ENCODE results near the gene GTSF1L.
A peak's percentile ranks its signal among the peaks of the same experiment; 100 is the strongest.

Gene GTSF1L

GRCh38 chr20:43744966-43745730, 18.3 kb upstream of the GTSF1L start:
- DNase-seq = no peak

- no peak for DNase-seq
Measured at GRCh38 chr20:43744151-43744611, 17.4 kb upstream of the GTSF1L start.

DNA sequence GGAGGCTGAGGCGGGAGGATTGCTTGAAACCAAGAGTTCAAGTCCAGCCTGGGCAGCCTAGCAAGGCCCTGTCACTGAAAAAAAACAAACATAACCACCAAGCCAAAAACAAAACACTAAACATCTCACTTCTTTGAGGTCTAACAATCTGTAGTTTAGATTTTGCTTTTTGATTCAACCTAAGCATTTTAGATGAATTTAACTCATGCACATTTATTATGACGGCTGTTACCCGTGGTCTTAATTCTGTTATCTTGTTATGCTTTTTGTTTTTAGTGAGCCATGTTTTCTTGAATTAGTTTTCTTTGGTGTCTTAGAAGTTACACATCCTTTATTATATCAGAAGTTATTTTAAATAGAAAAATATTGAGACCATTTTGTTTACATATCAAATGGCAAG, 13.8 kb upstream of the GTSF1L start:
- no peak for DNase-seq

- DNase-seq = no peak
Measured at GRCh38 chr20:43739148-43739749, 12.4 kb upstream of the GTSF1L start.

GRCh38 chr20:43737925-43738324, 11.1 kb upstream of the GTSF1L start:
- no peak for DNase-seq

- DNase-seq = peak; percentile 37
Measured at GRCh38 chr20:43736588-43737158, 9.9 kb upstream of the GTSF1L start.

DNA sequence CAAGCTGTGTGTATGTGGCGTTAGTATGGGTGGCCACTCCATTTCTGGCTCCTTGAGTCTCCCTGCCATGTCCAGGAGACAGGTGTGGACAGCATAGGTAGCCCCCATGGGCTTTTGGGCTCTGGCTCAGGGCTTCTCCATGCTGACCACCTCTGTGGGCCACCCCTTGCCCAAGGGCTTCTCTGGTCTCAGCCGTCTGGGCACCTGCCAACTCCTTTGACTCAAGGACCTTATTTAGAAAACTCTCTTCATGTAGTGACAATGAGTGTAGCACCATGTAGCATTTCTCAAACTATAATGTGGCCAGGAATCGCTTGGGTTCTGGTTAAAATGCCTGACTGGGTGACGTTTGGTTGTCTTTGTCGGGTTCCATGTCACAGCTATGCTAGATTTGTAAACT, 5.1 kb upstream of the GTSF1L start:
- DNase-seq = no peak

DNA sequence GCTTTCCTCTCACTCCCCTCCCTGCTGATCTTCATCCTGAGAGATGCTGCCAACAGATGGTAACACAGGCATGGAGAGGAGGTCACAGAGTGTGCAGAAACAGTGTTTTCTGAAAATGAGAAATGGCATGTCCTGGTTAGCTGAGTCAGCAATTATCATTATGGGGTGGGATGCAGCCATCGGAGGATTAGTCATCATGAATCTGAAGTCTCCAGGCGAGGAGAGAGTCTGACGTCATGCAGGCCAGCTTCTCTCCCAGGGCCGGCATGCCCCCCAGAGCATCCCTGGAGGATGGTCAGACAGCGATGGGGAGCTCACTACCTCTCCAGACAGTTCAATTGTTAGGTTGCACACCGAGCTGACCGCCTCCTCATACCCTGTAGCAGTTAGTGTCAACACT, 4.7 kb upstream of the GTSF1L start:
- no peak for DNase-seq

GRCh38 chr20:43728686-43729255, 2.0 kb upstream of the GTSF1L start:
- DNase-seq = no peak

GRCh38 chr20:43727980-43728590, 1.3 kb upstream of the GTSF1L start:
- peak; percentile 62 for DNase-seq

- no peak for DNase-seq
Measured at GRCh38 chr20:43726333-43726732, 469 bp downstream of the GTSF1L start.

GRCh38 chr20:43725666-43726065, 1.1 kb downstream of the GTSF1L start:
- no peak for DNase-seq

DNA sequence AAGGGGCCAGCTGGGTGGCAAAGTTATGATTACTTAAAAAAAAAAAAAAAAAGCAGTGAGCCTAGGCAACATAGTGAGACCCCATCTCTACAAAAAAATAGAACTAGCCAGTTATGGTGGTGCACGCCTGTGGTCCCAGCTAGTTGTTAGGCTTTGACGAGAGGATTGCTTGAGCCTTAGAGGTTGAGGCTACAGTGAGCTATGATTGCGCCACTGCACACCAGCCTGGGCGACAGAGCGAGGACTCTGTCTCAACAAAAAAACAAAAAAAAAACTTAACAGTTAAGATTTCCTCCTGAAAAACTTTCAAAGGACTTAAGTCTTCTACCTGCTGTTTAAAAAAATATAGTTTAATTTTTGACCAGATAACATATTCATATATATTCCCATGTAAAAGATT, 2.4 kb downstream of the GTSF1L start:
- DNase-seq = no peak

DNA sequence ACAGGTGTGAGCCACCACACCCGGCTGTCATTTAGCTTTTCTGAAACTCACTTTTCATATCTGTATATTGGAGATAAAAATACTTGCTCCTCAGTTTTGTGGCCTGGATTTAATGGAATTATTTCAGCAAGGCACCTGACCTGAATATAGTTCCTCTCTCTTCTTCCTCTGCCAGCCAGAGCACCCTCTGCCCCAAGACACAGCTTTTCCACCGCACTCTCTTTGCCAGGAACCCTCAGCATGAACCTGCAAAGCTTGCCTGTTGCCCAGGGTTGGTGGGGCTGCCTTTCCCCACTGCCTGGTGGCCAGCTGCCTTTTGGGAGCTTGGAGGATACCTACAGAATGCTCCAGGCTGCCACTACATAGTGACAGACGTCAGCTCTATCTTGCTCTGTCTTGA, 3.1 kb downstream of the GTSF1L start:
- DNase-seq = no peak

DNA sequence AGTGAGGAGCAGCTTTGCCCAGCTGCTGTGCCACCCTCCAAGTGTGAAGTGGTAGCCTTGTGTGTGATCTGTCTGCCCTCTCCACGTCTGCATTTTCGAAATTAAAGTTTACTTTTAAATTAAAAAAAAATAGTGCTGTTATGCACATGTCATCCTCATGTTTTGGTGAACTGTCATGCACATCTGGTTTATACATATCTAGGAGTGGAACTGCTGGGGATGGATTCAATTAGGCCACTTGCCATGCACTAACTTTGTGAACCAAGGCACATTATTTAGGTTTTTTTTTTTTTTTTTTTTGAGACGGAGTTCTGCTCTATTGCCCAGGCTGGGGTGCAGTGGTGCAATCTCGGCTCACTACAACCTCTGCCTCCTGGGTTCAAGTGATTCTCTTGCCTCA, 3.6 kb downstream of the GTSF1L start:
- DNase-seq = no peak

DNA sequence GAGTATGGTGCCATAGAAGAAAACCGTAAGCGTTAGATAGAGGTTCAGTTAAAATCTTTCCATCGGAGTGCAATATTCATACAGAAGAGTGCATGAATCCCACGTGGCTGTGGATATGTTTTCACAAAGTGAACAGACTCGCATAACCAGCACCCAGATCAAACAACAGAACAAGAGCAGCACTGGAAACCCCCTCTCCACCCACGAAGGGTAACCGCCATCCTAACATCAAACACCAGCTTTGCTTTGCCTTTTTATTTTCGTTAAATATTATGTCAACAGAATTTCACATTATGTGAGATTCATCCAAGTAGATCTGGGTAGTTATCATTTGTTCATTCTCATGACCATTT, 4.7 kb downstream of the GTSF1L start:
- peak; percentile 62 for DNase-seq

DNA sequence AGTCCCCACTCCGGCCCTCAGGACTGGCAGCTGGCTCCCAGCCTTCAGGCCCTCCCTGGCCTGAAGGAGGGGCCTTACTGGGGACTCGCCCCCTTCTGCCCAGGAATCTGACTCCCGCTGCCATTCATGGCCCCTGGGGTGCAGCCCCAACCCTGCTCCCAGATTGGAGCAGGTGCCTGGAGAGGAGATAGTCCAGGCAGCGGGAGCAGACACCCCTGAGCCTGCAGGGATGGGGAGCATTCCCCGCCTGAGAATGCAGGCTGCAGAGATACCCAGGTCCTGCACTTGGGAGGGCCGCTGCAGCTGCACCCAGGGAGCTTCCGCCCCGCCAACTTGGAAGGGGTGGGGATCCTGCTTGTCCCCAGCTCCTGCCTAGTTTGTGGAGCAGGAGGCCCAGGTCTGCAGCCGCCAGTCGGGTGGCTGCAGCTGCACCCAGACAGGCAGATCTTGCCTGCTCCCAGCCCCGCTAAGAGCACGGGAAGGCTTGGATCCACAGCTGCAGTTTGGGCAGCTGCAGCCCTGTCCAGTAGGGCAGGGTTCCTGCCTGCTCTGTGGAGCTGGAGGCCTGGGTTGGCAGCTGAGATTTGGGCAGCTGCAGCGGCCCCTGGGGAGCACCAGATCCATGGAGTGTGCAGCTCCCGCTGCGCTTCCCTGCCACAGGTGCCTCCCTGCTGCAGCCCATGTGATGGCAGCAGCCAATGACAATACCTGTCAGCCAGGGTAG, 5.2 kb downstream of the GTSF1L start:
- no peak for DNase-seq

- DNase-seq = no peak
Measured at GRCh38 chr20:43721097-43721428, 5.7 kb downstream of the GTSF1L start.

GRCh38 chr20:43720007-43720406, 6.8 kb downstream of the GTSF1L start:
- DNase-seq = no peak

DNA sequence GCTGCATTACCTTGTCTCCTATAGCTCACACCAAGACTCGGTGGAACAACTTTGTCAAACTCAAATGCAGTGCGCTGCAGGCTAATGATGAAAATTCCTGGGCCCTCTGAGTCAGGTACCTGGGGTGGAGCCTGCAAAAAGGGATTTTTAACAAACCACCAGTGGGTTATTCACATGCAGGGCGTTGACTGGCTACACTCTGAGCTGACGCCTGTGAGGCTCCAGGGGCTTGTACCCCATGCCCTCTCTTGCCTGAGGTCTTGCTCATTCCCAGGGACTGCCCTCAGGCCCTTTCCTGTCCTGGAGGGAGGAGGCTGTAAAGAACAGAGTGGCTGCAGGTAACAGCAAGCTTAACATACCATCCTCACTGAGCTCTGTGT, 9.2 kb downstream of the GTSF1L start:
- DNase-seq = no peak

GRCh38 chr20:43716757-43717615, 9.8 kb downstream of the GTSF1L start:
- no peak for DNase-seq

DNA sequence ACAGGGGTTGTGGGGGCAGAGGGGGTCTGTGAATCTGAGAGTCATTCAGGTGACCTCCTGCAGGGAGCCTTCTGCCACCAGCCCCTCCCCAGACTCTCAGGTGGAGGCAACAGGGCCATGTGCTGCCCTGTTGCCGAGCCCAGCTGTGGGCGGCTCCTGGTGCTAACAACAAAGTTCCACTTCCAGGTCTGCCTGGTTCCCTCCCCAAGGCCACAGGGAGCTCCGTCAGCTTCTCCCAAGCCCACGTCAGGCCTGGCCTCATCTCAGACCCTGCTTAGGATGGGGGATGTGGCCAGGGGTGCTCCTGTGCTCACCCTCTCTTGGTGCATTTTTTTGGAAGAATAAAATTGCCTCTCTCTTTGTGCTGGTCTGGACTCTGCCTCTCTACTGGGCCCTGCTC, 10.7 kb downstream of the GTSF1L start:
- DNase-seq = no peak

All from CD4-positive, alpha-beta T cell treated with Interleukin-10 for 1 hour (primary cell).